SK-N-SH treated with all-trans-retinoic acid at 6 μM for 48 hours (cell line): ENCODE measurements around the gene CCND1.

Experiments used
- ATAC-seq: fragments of 200-7000 bp; cut with Tn5 transposase; 3 replicates; pipeline ENCODE4 v1.9.1; 2020; ENCODE audit warnings: mild to moderate bottlenecking, moderate library complexity
- BACH2 ChIP-seq: fragments of 250-450 bp; sonication (Bioruptor Pico); IDR thresholded peaks from 2 replicates; pipeline ENCODE4 v1.9.0; 2021; ENCODE audit warnings: mild to moderate bottlenecking, borderline replicate concordance
- CSDC2 ChIP-seq: fragments of 250-450 bp; sonication (Bioruptor Pico); IDR thresholded peaks from 2 replicates; pipeline ENCODE4 v1.5.0; 2020; ENCODE audit warnings: mild to moderate bottlenecking, moderate library complexity
- GLIS3 ChIP-seq: fragments of 250-450 bp; sonication (Bioruptor Pico); IDR thresholded peaks from 2 replicates; pipeline ENCODE4 v1.5.0; 2020; ENCODE audit warnings: mild to moderate bottlenecking, moderate library complexity
- OSR1 ChIP-seq: fragments of 250-450 bp; sonication (Bioruptor Pico); IDR thresholded peaks from 2 replicates; pipeline ENCODE4 v1.8.0; 2022; ENCODE audit warnings: moderate library complexity, mild to moderate bottlenecking, inconsistent platforms
- PATZ1 ChIP-seq: fragments of 250-450 bp; sonication (Bioruptor Pico); IDR thresholded peaks from 2 replicates; pipeline ENCODE4 v1.8.0; 2020; ENCODE audit warnings: mild to moderate bottlenecking, moderate library complexity, borderline replicate concordance
- RARB ChIP-seq: fragments of 250-450 bp; sonication (Bioruptor Pico); IDR thresholded peaks from 2 replicates; pipeline ENCODE4 v1.8.0; 2021; ENCODE audit warnings: mild to moderate bottlenecking, moderate library complexity
- SNAI2 ChIP-seq: fragments of 250-450 bp; sonication (Bioruptor Pico); IDR thresholded peaks from 2 replicates; pipeline ENCODE4 v1.5.0; 2020; ENCODE audit warnings: mild to moderate bottlenecking, moderate library complexity
- TOX ChIP-seq: fragments of 250-450 bp; sonication (Bioruptor Pico); IDR thresholded peaks from 2 replicates; pipeline ENCODE4 v1.8.0; 2021; ENCODE audit warnings: mild to moderate bottlenecking, moderate library complexity, borderline replicate concordance
- ZFP3 ChIP-seq: fragments of 250-450 bp; sonication (Bioruptor Pico); IDR thresholded peaks from 2 replicates; pipeline ENCODE4 v1.5.0; 2020; ENCODE audit warnings: mild to moderate bottlenecking, moderate library complexity
- ZNF565 ChIP-seq: fragments of 450-650 bp; formaldehyde crosslinking; conservative IDR thresholded peaks from 2 replicates; pipeline ENCODE4 v1.5.0; 2020; ENCODE audit warnings: low read depth, mild to moderate bottlenecking, moderate library complexity
- ZNF70 ChIP-seq: fragments of 450-650 bp; formaldehyde crosslinking; IDR thresholded peaks from 2 replicates; pipeline ENCODE4 v1.5.0; 2020; ENCODE audit warnings: mild to moderate bottlenecking, moderate library complexity
- ZNF8 ChIP-seq: fragments of 450-650 bp; formaldehyde crosslinking; IDR thresholded peaks from 2 replicates; pipeline ENCODE4 v1.5.0; 2020; ENCODE audit warnings: mild to moderate bottlenecking, moderate library complexity
- TF ChIP-seq, protein P1 (sequence below): fragments of 250-450 bp; sonication (Bioruptor Pico); IDR thresholded peaks from 2 replicates; pipeline ENCODE4 v1.5.0; 2020; ENCODE audit warnings: mild to moderate bottlenecking, moderate library complexity
- TF ChIP-seq, protein P2 (sequence below): fragments of 250-450 bp; sonication (Bioruptor Pico); IDR thresholded peaks from 2 replicates; pipeline ENCODE4 v1.8.0; 2021; ENCODE audit warnings: low read depth, mild to moderate bottlenecking, moderate library complexity, borderline replicate concordance

The CCND1 gene

GRCh38 chr11:69671734-69672465 is 30.9 kb downstream of the CCND1 start (continued):
- TF ChIP-seq, protein P1, sequence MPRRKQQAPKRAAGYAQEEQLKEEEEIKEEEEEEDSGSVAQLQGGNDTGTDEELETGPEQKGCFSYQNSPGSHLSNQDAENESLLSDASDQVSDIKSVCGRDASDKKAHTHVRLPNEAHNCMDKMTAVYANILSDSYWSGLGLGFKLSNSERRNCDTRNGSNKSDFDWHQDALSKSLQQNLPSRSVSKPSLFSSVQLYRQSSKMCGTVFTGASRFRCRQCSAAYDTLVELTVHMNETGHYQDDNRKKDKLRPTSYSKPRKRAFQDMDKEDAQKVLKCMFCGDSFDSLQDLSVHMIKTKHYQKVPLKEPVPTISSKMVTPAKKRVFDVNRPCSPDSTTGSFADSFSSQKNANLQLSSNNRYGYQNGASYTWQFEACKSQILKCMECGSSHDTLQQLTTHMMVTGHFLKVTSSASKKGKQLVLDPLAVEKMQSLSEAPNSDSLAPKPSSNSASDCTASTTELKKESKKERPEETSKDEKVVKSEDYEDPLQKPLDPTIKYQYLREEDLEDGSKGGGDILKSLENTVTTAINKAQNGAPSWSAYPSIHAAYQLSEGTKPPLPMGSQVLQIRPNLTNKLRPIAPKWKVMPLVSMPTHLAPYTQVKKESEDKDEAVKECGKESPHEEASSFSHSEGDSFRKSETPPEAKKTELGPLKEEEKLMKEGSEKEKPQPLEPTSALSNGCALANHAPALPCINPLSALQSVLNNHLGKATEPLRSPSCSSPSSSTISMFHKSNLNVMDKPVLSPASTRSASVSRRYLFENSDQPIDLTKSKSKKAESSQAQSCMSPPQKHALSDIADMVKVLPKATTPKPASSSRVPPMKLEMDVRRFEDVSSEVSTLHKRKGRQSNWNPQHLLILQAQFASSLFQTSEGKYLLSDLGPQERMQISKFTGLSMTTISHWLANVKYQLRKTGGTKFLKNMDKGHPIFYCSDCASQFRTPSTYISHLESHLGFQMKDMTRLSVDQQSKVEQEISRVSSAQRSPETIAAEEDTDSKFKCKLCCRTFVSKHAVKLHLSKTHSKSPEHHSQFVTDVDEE: no peak
- TF ChIP-seq ZFP3 (CRISPR knock-in tag): no peak
- no peak for TF ChIP-seq PATZ1 (CRISPR knock-in tag)
- TF ChIP-seq, all 23 proteins: peak for 0

GRCh38 chr11:69674267-69674885 is 33.4 kb downstream of the CCND1 start:
- TF ChIP-seq ZFP3 (CRISPR knock-in tag) (no peak), RARB (CRISPR knock-in tag) (no peak), ZNF70 (no peak), BACH2 (CRISPR knock-in tag) (no peak), TOX (CRISPR knock-in tag) (no peak), SNAI2 (CRISPR knock-in tag) (no peak), PATZ1 (CRISPR knock-in tag) (no peak)
- TF ChIP-seq, protein P2, sequence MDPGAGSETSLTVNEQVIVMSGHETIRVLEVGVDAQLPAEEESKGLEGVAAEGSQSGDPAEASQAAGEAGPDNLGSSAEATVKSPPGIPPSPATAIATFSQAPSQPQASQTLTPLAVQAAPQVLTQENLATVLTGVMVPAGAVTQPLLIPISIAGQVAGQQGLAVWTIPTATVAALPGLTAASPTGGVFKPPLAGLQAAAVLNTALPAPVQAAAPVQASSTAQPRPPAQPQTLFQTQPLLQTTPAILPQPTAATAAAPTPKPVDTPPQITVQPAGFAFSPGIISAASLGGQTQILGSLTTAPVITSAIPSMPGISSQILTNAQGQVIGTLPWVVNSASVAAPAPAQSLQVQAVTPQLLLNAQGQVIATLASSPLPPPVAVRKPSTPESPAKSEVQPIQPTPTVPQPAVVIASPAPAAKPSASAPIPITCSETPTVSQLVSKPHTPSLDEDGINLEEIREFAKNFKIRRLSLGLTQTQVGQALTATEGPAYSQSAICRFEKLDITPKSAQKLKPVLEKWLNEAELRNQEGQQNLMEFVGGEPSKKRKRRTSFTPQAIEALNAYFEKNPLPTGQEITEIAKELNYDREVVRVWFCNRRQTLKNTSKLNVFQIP (CRISPR knock-in tag): no peak
- peak; percentile 53 for ATAC-seq

DNA sequence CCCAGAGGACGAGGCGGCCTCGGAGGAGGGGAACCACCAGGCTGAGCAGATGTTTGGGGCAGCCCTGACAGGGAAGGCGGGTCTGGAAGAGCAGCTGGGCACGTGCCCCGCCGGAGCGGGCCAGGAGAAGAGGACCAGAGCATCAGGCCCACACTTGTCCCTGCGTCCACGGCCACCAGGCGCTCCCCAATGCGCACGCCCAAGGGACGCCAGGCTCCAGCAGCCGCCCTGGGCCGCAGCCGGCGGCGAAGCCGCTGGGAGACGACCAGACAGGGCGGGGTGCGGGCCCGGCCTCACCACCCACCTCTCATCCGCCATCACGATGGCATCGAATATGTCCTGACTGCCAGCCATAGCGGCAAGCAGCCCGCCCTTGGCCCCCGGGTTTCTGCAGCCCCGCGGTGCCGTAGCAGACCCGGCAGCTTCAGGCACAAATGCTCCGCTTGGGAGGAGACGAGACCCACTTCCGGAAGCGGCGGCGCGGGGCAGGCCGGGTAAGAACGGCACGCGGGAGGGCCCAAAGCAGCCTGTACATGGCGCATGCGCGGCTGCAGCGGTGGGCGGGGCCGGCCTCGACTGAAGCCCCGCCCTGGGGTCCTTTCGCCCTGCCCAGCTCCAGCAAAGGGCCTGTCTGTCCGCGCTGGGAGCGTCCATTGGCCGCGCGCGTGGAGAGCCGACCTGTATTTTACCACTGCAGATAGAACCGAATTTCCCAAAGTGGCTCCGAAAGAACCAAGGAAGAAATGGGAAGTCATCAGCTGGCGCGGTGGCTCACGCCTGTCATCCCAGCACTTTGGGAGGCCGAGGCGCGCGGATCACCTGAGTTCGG is 34.1 kb downstream of the CCND1 start, which contains the start of gene LTO1:
LTO1 (minus strand) TSS at position 468 of the 829 bp plus-strand sequence; CDS start at position 354, 114 bp downstream.
- ATAC-seq: peak; percentile 96
- TF ChIP-seq OSR1: no peak
- peak; percentile 29; the same call in 1 of the 2 replicates for TF ChIP-seq ZNF70

GRCh38 chr11:69677749-69678148 is 36.8 kb downstream of the CCND1 start:
- TF ChIP-seq PATZ1 (CRISPR knock-in tag) (no peak), TOX (CRISPR knock-in tag) (no peak), ZNF8 (CRISPR knock-in tag) (no peak), RARB (CRISPR knock-in tag) (no peak), ZNF565 (no peak), GLIS3 (CRISPR knock-in tag) (no peak), CSDC2 (CRISPR knock-in tag) (no peak)
- TF ChIP-seq, protein P1: no peak
- ATAC-seq: no peak
